UCSD-AML1 (cell line): ENCODE data around the gene PLAAT2.
"Not testable (repeated sequence)": the region's sequence is repeated elsewhere in the genome, so short reads cannot be mapped to it uniquely, and the experiment has no call there.

Experiments used
- DNase-seq: peaks from one replicate; lab custom pipeline; 2025; ENCODE audit not compliant: unreplicated experiment; lab: John Stamatoyannopoulos, UW

Gene PLAAT2

GRCh38 chr11:63551091-63551888 lies 11.9 kb downstream of the PLAAT2 start:
- DNase-seq = no peak

- DNase-seq = not testable (repeated sequence)
Observed at GRCh38 chr11:63550156-63550700, 13.0 kb downstream of the PLAAT2 start.

- DNase-seq = no peak
Observed at GRCh38 chr11:63549411-63549810, 13.8 kb downstream of the PLAAT2 start.

- DNase-seq = no peak
Observed at GRCh38 chr11:63548178-63548577, 15.0 kb downstream of the PLAAT2 start.

GRCh38 chr11:63547061-63547460 lies 16.1 kb downstream of the PLAAT2 start:
- no peak for DNase-seq

GRCh38 chr11:63543711-63544110 lies 19.5 kb downstream of the PLAAT2 start:
- no peak for DNase-seq

GRCh38 chr11:63542506-63542905 lies 20.7 kb downstream of the PLAAT2 start:
- not testable (repeated sequence) for DNase-seq

GRCh38 chr11:63537293-63538101 lies 25.7 kb downstream of the PLAAT2 start:
- no peak for DNase-seq

GRCh38 chr11:63536669-63537292 lies 26.4 kb downstream of the PLAAT2 start, which contains the start of gene PLAAT4:
Gene PLAAT4, plus strand, starts transcription at chr11:63536808. Its CDS starts 61 bp downstream, at chr11:63536869.
- DNase-seq = no peak

- DNase-seq = no peak
Observed at GRCh38 chr11:63535734-63536133, 27.4 kb downstream of the PLAAT2 start.

- no peak for DNase-seq
Observed at GRCh38 chr11:63534895-63535461, 28.2 kb downstream of the PLAAT2 start.

GRCh38 chr11:63534076-63534475 lies 29.1 kb downstream of the PLAAT2 start:
- no peak for DNase-seq

- DNase-seq = no peak
Observed at GRCh38 chr11:63532799-63533475, 30.2 kb downstream of the PLAAT2 start.

- no peak for DNase-seq
Observed at GRCh38 chr11:63532117-63532516, 31.1 kb downstream of the PLAAT2 start.

GRCh38 chr11:63531074-63531792 lies 31.9 kb downstream of the PLAAT2 start:
- DNase-seq = not testable (repeated sequence)

- no peak for DNase-seq
Observed at GRCh38 chr11:63530021-63530420, 33.2 kb downstream of the PLAAT2 start.

- DNase-seq = not testable (repeated sequence)
Observed at GRCh38 chr11:63529373-63529772, 33.8 kb downstream of the PLAAT2 start.

GRCh38 chr11:63528729-63529278 lies 34.4 kb downstream of the PLAAT2 start:
- not testable (repeated sequence) for DNase-seq

GRCh38 chr11:63528156-63528555 lies 35.0 kb downstream of the PLAAT2 start:
- DNase-seq = not testable (repeated sequence)
